Bronchial epithelial cell (primary cell): ENCODE measurements around the gene USP28. TPM values are rescaled to one million over a fixed set of nuclear protein-coding genes. Genes with fewer than 3 reads are reported as not detected.
"Not testable (repeated sequence)": the region's sequence is repeated elsewhere in the genome, so short reads cannot be mapped to it uniquely, and the experiment has no call there.

Experiments
- DNase-seq: peaks from one replicate; pipeline ENCODE4 v3.0.0-alpha.2; 2010; ENCODE audit warnings: low read depth
- FAIRE-seq: peaks from 2 replicates; lab custom pipeline; 2011; peaks lifted over from hg19 to GRCh38; lab: Jason Lieb, UNC
- H3K27me3 ChIP-seq: 2 replicates; pipeline ENCODE4 v1.5.1; 2011; ENCODE audit warnings: low read length; ENCODE audit not compliant: control insufficient read depth, insufficient read depth
- H3K36me3 ChIP-seq: 2 replicates; pipeline ENCODE4 v1.5.1; 2011; ENCODE audit warnings: low read length; ENCODE audit not compliant: control insufficient read depth, insufficient read depth
- H3K4me3 ChIP-seq: 2 replicates; pipeline ENCODE4 v1.5.1; 2011; ENCODE audit warnings: mild to moderate bottlenecking, low read depth, low read length, control low read depth
- total RNA-seq: library from RNA; depleted of rRNA; stranded (reverse); fragments of >200 nt; gene quantifications from 2 replicates; pipeline ENCODE4 v1.2.1, GENCODE V29; 2014
- TF ChIP-seq, protein P1 (sequence below): IDR thresholded peaks from 2 replicates; pipeline ENCODE4 v1.5.1; 2011; ENCODE audit warnings: mild to moderate bottlenecking, moderate library complexity, low read length, control low read depth, inconsistent platforms; ENCODE audit not compliant: insufficient read depth, severe bottlenecking

USP28 gene
- total RNA-seq, 1 donor from 2014 or later = 30.0 TPM

DNA sequence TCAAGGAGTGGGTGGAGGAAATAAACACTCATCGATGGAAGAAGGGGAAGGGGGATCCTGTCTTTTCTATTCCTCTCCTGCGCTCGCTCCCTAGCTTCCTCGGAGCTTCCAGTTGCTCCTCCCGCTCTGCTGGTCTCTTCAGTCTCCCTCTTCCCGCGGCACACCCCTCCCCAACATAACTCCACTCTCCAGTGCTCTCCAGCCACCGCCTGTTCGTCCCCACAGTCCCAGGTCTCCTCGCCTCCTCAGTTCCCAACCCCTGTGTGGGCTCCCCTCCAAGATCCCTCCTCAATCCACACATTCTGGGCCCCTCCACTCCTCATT, 102.3 kb downstream of the USP28 start:
- FAIRE-seq (no peak), DNase-seq (peak; percentile 18)
- TF ChIP-seq, protein P1, sequence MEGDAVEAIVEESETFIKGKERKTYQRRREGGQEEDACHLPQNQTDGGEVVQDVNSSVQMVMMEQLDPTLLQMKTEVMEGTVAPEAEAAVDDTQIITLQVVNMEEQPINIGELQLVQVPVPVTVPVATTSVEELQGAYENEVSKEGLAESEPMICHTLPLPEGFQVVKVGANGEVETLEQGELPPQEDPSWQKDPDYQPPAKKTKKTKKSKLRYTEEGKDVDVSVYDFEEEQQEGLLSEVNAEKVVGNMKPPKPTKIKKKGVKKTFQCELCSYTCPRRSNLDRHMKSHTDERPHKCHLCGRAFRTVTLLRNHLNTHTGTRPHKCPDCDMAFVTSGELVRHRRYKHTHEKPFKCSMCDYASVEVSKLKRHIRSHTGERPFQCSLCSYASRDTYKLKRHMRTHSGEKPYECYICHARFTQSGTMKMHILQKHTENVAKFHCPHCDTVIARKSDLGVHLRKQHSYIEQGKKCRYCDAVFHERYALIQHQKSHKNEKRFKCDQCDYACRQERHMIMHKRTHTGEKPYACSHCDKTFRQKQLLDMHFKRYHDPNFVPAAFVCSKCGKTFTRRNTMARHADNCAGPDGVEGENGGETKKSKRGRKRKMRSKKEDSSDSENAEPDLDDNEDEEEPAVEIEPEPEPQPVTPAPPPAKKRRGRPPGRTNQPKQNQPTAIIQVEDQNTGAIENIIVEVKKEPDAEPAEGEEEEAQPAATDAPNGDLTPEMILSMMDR = no peak
- H3K36me3 ChIP-seq = peaks cover 2% of the 10 kb centered on the region
- H3K27me3 ChIP-seq = no peaks in the 10 kb centered on the region
- H3K4me3 ChIP-seq = peak overlapping the region; percentile 95

DNA sequence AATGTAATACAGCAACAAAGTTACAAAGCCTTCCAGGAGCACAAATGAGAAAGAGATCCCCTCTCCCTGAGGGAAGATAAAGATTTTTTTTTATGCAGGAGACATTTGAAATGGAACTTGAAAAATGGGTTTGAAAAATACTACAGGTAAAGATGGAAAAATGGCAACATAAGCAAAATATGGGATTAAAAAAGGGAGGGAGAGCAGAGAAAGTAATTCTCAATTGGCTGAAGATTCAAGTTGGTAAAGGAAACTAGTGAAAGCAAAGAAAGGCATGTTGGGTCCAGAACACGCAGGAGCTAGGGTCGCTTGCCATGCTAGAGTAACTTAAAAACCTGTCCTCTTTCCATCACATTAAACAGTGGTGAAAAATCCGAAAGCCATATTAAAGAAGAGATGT, 103.4 kb downstream of the USP28 start:
- Histone ChIP-seq H3K4me3 (no peak overlapping the region), H3K27me3 (no peaks in the 10 kb centered on the region), H3K36me3 (peaks cover 2% of the 10 kb centered on the region)
- DNase-seq (no peak), FAIRE-seq (no peak)
- TF ChIP-seq, protein P1 = no peak

DNA sequence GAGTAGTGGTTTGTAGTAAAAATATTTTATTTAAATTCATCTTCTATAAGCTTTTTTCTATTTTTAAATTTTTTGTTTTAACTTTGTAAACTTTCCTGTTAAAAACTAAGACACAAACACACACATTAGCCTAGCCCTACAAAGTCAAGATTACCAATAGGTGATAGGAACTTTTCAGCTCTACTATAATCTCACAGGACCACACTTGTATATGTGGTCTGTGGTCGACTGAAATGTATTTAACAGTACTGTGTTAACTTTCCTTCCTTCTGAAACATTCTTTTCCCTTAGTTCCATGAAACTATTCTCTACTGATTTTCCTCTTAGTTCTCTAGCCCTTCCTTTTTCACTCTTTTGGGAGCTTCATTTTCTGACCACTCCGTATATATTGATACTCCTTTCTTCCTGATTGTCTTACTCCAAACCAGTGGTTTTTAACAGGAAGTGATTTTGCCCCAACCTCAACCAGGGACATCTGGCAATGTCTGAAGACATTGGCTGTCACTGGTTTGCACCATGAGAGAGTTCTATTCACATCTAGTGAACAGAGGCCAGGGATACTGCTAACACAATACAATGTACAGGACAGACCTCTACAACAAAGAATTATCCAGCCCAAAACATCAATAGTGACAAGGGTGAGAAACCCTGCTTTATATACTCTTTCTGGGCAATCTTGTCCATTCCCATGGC, 110.7 kb downstream of the USP28 start:
- Histone ChIP-seq H3K27me3 (no peaks in the 10 kb centered on the region), H3K4me3 (no peak overlapping the region), H3K36me3 (peaks cover 4% of the 10 kb centered on the region)
- DNase-seq (no peak), FAIRE-seq (no peak)
- TF ChIP-seq, protein P1 = no peak

DNA sequence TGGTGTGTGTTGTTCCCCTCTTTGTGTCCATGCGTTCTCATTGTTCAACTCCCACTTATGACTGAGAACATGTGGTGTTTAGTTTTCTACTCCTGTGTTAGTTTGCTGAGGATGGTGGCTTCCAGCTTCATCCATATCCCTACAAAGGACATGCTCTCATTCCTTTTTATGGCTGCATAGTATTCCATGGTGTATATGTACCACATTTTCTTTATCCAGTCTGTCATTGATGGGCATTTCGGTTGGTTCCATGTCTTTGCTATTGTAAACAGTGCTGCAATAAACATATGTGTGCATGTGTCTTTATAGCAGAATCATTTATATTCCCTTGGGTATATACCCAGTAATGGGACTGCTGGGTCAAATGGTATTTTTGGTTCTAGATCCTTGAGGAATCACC, 112.3 kb downstream of the USP28 start:
- FAIRE-seq, DNase-seq, H3K27me3 ChIP-seq, H3K4me3 ChIP-seq, H3K36me3 ChIP-seq: not testable (repeated sequence)

DNA sequence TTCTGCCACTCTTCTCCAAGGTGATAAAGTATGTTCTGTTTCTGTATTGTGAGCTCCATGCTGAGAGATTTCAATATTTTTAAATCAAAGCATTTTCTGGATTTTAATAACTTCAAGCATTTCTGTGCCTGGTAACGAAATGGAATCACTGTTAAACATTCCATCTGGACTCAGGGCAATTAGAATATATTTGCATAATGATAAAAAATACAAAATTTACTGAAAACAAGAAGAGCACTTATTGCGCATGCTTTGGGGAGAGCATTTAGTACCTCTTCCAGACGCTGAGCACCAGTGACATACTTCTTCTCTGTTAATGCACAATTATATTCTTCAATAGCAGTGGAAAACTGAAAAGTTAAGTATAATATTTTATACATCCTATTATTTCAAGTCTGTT, 115.1 kb downstream of the USP28 start:
- peaks cover 7% of the 10 kb centered on the region for H3K36me3 ChIP-seq
- FAIRE-seq (no peak), DNase-seq (no peak)
- H3K27me3 ChIP-seq = no peaks in the 10 kb centered on the region
- no peak overlapping the region for H3K4me3 ChIP-seq
- TF ChIP-seq, protein P1 = no peak

DNA sequence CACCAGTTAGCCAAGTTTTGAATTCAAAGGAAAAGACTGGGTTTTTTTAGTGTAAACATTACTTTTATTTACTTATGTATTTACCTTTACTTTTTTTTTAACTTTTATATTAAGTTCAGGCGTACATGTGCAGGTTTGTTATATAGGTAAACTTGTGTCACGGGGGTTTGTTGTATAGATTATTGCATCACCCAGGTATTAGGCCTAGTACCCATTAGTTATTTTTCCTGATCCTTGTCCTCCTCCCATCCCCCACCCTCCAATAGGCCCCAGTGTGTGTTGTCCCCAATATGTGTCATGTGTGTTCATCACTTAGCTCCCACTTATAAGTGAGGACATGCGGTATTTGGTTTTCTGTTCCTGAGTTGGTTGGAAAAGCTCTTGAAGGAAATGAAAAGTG, 122.4 kb downstream of the USP28 start:
- FAIRE-seq (no peak), DNase-seq (no peak)
- no peaks in the 10 kb centered on the region for H3K27me3 ChIP-seq
- no peak overlapping the region for H3K4me3 ChIP-seq
- TF ChIP-seq, protein P1 = no peak
- no peaks in the 10 kb centered on the region for H3K36me3 ChIP-seq

Other genes starting within 250 kb of the USP28 start
- gene TMPRSS5, start 169.3 kb downstream of the USP28 start, total RNA-seq = under 0.01 and 0.13 TPM in 2 replicates
- gene ZW10, start 101.9 kb downstream of the USP28 start, total RNA-seq = 16.3 and 19.6 TPM in 2 replicates
- not detected in 2 replicates for gene CLDN25, start 95.8 kb downstream of the USP28 start, total RNA-seq
- not detected in 2 replicates for gene HTR3B, start 29.2 kb upstream of the USP28 start, total RNA-seq
- gene HTR3A, start 99.5 kb upstream of the USP28 start, total RNA-seq = 0.26 TPM in 1 of 2 replicates, not detected in the other
- gene ZBTB16, start 184.1 kb upstream of the USP28 start, total RNA-seq = 3.1 and 3.2 TPM in 2 replicates